K562 (cell line): ENCODE data around the gene PNRC2. TPM values are rescaled to one million over a fixed set of nuclear protein-coding genes. Genes with fewer than 3 reads are reported as not detected.

Experiments used
- CSDE1 ChIP-seq, 2 experiments: fragments of 450-650 bp; IDR thresholded peaks; 2 replicates each; pipeline ENCODE4 v1.6.1; 2016; ENCODE audit warnings: mild to moderate bottlenecking in 1 of 2
- FOXK1 ChIP-seq: sonication (generic); formaldehyde crosslinking; IDR thresholded peaks from 2 replicates; pipeline ENCODE4 v1.8.0; 2022; ENCODE audit warnings: missing genetic modification reagents, mild to moderate bottlenecking, borderline replicate concordance
- HDGF ChIP-seq: fragments of 450-650 bp; IDR thresholded peaks from 2 replicates; pipeline ENCODE4 v1.6.1; 2016
- MTA2 ChIP-seq: fragments of 450-650 bp; IDR thresholded peaks from 2 replicates; pipeline ENCODE4 v1.6.1; 2016; ENCODE audit warnings: low read depth
- PHB ChIP-seq: fragments of 250-450 bp; sonication (Bioruptor Pico); IDR thresholded peaks from 2 replicates; pipeline ENCODE4 v1.5.0; 2021
- PHB2 ChIP-seq: fragments of 450-650 bp; IDR thresholded peaks from 2 replicates; pipeline ENCODE4 v1.6.1; 2017; ENCODE audit warnings: low read depth
- PHF20 ChIP-seq: fragments of 450-650 bp; IDR thresholded peaks from 2 replicates; pipeline ENCODE4 v1.6.1; 2018; ENCODE audit not compliant: partially characterized antibody
- SIN3A ChIP-seq, 2 experiments: fragments of 150-350 bp in 1 of 2; IDR thresholded peaks; 2 replicates each; pipeline ENCODE4 v1.6.1; 2011 to 2016; ENCODE audit warnings: borderline replicate concordance in 2 of 2, low read depth in 2 of 2, low read length in 2 of 2, mild to moderate bottlenecking in 2 of 2, moderate library complexity in 2 of 2; ENCODE audit not compliant: control insufficient read depth in 1 of 2
- SRSF3 ChIP-seq: fragments of 200-400 bp; formaldehyde crosslinking; IDR thresholded peaks from 2 replicates; pipeline ENCODE4 v1.6.1; 2016; ENCODE audit warnings: mild to moderate bottlenecking, low read length, moderate library complexity; ENCODE audit not compliant: insufficient read depth
- TGIF2 ChIP-seq: sonication (generic); formaldehyde crosslinking; IDR thresholded peaks from 2 replicates; pipeline ENCODE4 v1.8.1; 2022; ENCODE audit warnings: mild to moderate bottlenecking, missing genetic modification reagents, moderate library complexity
- TOE1 ChIP-seq, 2 experiments: fragments of 450-650 bp in 1 of 2; sonication (generic) in 1 of 2; formaldehyde crosslinking in 1 of 2; IDR thresholded peaks; 2 replicates each; pipeline versions ENCODE4 v1.7.1 to v1.8.0; 2016 to 2022; ENCODE audit warnings: borderline replicate concordance in 2 of 2, mild to moderate bottlenecking in 2 of 2, antibody characterized with exemption in 1 of 2, inconsistent platforms in 1 of 2, low read depth in 1 of 2, missing genetic modification reagents in 1 of 2, moderate library complexity in 1 of 2
- ZFP30 ChIP-seq: fragments of 250-450 bp; sonication (Bioruptor Pico); IDR thresholded peaks from 2 replicates; pipeline ENCODE4 v1.8.0; 2022; ENCODE audit warnings: moderate library complexity, mild to moderate bottlenecking, inconsistent platforms, borderline replicate concordance
- ZNF263 ChIP-seq: sonication (generic); formaldehyde crosslinking; IDR thresholded peaks from 2 replicates; pipeline ENCODE4 v1.8.0; 2022; ENCODE audit warnings: mild to moderate bottlenecking, missing genetic modification reagents, borderline replicate concordance
- ZNF583 ChIP-seq: fragments of 250-450 bp; sonication (Bioruptor Pico); IDR thresholded peaks from 2 replicates; pipeline ENCODE4 v1.4.0; 2020
- ZNF589 ChIP-seq: fragments of 200-800 bp; sonication (Bioruptor generic); IDR thresholded peaks from 2 replicates; pipeline ENCODE4 v1.6.1; 2016; ENCODE audit warnings: low read depth, missing genetic modification characterization, missing compliant biosample characterization
- ZSCAN29 ChIP-seq: fragments of 450-650 bp; IDR thresholded peaks from 2 replicates; pipeline ENCODE4 v1.6.1; 2017
- polyA plus RNA-seq, 8 experiments: library from polyadenylated mRNA; depleted of rRNA in 4 of 8; stranded (reverse) in 5 of 8; unstranded in 3 of 8; fragments of >200 nt; fragmentation: Nextera tagmentation in 2 of 8; fragmentation: Illumina TruSeq in 1 of 8; extraction: Ambion mirVana in 2 of 8; extraction: Trizol in 1 of 8; gene quantifications; 2 replicates each; pipeline versions ENCODE4 v1.2.1 to v1.2.3, GENCODE V29; 2011 to 2014; ENCODE audit warnings: inconsistent platforms in 1 of 8, missing spikeins in 1 of 8
- total RNA-seq, 7 experiments: library from RNA; depleted of rRNA in 6 of 7; stranded (reverse); fragments of >200 nt in 6 of 7; fragmentation: Illumina TruSeq in 2 of 7; extraction: Trizol in 2 of 7; gene quantifications; 2 replicates each; pipeline versions ENCODE4 v1.2.1 to v1.2.3, GENCODE V29; 2011 to 2021; ENCODE audit warnings: low replicate concordance in 1 of 7
- TF ChIP-seq, protein P1 (sequence below): fragments of 250-450 bp; sonication (Bioruptor Pico); IDR thresholded peaks from 2 replicates; pipeline ENCODE4 v1.8.0; 2021; ENCODE audit warnings: moderate library complexity, mild to moderate bottlenecking, inconsistent platforms
- TF ChIP-seq, protein P2 (sequence below): fragments of 450-650 bp; formaldehyde crosslinking; IDR thresholded peaks from 2 replicates; pipeline ENCODE4 v1.4.0; 2020; ENCODE audit warnings: mild to moderate bottlenecking, moderate library complexity
- TF ChIP-seq, protein P3 (sequence below), 3 experiments: fragments of 200-800 bp in 1 of 3; sonication (Bioruptor generic) in 1 of 3; sonication (generic) in 1 of 3; formaldehyde crosslinking in 1 of 3; IDR thresholded peaks; 2 replicates each; pipeline versions ENCODE4 v1.6.1 to v1.8.0; 2016 to 2022; ENCODE audit warnings: mild to moderate bottlenecking in 2 of 3, missing compliant biosample characterization in 2 of 3, missing genetic modification characterization in 2 of 3, missing genetic modification reagents in 1 of 3
- TF ChIP-seq, protein P4 (sequence below): fragments of 250-450 bp; sonication (Bioruptor Pico); IDR thresholded peaks from 2 replicates; pipeline ENCODE4 v1.6.1; 2021; ENCODE audit warnings: mild to moderate bottlenecking

The PNRC2 gene
- total and polyA plus RNA-seq, 9 of the 15 experiments (the other 6 are each of a cell fraction or from before 2014, with no cell fraction given) = 127 to 303 (median 203) TPM

DNA sequence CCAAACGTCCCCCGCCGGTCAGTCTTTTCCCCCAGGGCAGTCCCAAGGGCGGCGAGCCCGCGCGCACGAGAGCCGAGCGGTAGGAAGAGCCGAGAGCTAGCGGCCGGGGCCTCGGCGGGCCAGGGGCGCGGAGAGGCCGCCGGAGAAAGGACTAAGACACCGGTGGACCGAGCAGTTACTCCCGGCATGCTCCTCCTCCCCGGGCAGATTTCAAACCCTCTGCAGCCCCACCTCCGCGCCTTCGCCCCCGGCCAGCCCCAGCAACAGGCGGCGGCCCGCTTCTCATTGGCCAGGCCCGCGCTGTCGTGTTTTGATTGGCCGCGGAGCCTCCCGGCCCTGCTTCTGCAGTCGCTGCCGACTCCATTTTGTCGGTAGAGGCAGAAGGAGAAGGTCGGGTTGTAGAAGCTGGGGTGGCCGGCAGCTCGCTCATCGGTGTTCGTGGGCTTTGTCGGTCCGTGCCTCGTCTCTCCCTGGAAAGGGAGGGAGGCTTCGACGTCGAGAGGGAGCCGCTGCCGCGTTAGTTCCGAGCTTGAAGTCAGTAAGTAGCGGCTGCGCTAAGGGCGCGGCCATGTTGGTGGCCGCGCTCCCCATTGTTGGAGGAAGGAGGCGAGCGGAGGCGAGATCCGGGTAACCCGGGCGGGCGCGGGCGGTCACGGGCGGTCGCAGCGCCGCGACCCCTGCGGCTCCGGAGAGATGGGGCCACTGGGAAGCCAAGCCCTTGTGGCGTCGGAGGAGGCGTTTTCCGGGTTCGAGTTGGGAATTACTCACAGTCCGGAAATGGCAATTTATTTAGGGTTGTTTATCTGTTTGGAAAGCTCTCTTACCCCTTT, at the start of gene PNRC2 (continued):
- peak; percentile 31 to 62; a peak in 2 of 4 replicates for TF ChIP-seq SIN3A (IDR thresholded peaks at IDR 0.05; ENCODE audit: borderline replicate concordance in 2 of 2, control insufficient read depth in 1 of 2, low read depth in 2 of 2, low read length in 2 of 2)
- TF ChIP-seq ZNF583 (CRISPR knock-in tag) = peak; percentile 42; the same call in 1 of the 2 replicates
- TF ChIP-seq PHB2 = no peak; the same call in 1 of the 2 replicates
- peak; percentile 37 for TF ChIP-seq TOE1 (IDR thresholded peaks at IDR 0.05; ENCODE audit: borderline replicate concordance)
- TF ChIP-seq TOE1 (CRISPR knock-in tag; IDR thresholded peaks at IDR 0.05; ENCODE audit: borderline replicate concordance, low read depth) = no peak
- TF ChIP-seq, protein P1, sequence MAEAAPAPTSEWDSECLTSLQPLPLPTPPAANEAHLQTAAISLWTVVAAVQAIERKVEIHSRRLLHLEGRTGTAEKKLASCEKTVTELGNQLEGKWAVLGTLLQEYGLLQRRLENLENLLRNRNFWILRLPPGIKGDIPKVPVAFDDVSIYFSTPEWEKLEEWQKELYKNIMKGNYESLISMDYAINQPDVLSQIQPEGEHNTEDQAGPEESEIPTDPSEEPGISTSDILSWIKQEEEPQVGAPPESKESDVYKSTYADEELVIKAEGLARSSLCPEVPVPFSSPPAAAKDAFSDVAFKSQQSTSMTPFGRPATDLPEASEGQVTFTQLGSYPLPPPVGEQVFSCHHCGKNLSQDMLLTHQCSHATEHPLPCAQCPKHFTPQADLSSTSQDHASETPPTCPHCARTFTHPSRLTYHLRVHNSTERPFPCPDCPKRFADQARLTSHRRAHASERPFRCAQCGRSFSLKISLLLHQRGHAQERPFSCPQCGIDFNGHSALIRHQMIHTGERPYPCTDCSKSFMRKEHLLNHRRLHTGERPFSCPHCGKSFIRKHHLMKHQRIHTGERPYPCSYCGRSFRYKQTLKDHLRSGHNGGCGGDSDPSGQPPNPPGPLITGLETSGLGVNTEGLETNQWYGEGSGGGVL (CRISPR knock-in tag) = no peak
- TF ChIP-seq, protein P2, sequence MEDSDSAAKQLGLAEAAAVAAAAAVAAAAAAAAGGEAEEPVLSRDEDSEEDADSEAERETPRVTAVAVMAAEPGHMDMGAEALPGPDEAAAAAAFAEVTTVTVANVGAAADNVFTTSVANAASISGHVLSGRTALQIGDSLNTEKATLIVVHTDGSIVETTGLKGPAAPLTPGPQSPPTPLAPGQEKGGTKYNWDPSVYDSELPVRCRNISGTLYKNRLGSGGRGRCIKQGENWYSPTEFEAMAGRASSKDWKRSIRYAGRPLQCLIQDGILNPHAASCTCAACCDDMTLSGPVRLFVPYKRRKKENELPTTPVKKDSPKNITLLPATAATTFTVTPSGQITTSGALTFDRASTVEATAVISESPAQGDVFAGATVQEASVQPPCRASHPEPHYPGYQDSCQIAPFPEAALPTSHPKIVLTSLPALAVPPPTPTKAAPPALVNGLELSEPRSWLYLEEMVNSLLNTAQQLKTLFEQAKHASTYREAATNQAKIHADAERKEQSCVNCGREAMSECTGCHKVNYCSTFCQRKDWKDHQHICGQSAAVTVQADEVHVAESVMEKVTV (CRISPR knock-in tag) = peak; percentile 7; the same call in 1 of the 2 replicates
- TF ChIP-seq PHF20 = peak; percentile 79
- peak; percentile 5 to 94; a peak in 2 of 4 replicates for TF ChIP-seq CSDE1 (IDR thresholded peaks at IDR 0.05)
- TF ChIP-seq, protein P3, sequence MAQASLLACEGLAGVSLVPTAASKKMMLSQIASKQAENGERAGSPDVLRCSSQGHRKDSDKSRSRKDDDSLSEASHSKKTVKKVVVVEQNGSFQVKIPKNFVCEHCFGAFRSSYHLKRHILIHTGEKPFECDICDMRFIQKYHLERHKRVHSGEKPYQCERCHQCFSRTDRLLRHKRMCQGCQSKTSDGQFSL (CRISPR knock-in tag; IDR thresholded peaks at IDR 0.05) = 0 out of 2 replicates have a peak, but pooled peaks have one; percentile 5
- TF ChIP-seq, protein P3 (tag; IDR thresholded peaks at IDR 0.05) = no peak
- no peak for TF ChIP-seq HDGF
- TF ChIP-seq TGIF2 (CRISPR knock-in tag) = no peak
- TF ChIP-seq ZFP30 (CRISPR knock-in tag) = no peak
- no peak for TF ChIP-seq FOXK1 (CRISPR knock-in tag)
- TF ChIP-seq SRSF3 = 0 out of 2 replicates have a peak, but pooled peaks have one; percentile 62
- TF ChIP-seq ZNF589 = peak; percentile 59; the same call in 1 of the 2 replicates
- peak; percentile 21; the same call in 1 of the 2 replicates for TF ChIP-seq ZNF263 (CRISPR knock-in tag)
- TF ChIP-seq, protein P4, sequence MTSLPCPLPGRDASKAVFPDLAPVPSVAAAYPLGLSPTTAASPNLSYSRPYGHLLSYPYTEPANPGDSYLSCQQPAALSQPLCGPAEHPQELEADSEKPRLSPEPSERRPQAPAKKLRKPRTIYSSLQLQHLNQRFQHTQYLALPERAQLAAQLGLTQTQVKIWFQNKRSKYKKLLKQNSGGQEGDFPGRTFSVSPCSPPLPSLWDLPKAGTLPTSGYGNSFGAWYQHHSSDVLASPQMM (CRISPR knock-in tag) = no peak
- TF ChIP-seq ZSCAN29 = 0 out of 2 replicates have a peak, but pooled peaks have one; percentile 46
- no peak for TF ChIP-seq MTA2
- peak; percentile 95 for TF ChIP-seq PHB
